ENCODE results near the gene TMEM125.

TMEM125 gene

DNA sequence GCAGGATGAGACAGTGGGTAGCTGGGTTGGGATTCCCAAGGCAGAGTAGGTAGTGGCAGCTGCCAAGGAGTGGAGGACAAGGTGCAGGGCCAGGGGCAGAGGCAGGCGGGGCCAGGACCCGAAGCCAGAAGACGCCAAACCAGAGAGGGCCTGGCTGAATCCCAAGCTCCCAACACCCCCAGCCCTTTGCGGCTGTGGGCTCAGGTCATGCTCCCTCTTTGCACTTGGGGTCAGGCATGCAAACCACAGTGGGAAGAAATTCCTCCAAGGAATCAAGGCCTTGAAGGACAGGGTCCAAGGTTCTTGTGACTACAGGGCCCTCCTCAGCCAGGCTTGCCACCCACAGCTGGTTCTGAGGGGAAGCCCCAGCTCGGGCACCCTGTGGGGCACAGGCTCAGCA is 9.4 kb downstream of the TMEM125 start:
- no peak overlapping the region for H3K4me3 ChIP-seq (ENCODE audit: low read depth, low read length)
- no peak for DNase-seq (ENCODE audit: low read depth)
- TF ChIP-seq, protein P1, sequence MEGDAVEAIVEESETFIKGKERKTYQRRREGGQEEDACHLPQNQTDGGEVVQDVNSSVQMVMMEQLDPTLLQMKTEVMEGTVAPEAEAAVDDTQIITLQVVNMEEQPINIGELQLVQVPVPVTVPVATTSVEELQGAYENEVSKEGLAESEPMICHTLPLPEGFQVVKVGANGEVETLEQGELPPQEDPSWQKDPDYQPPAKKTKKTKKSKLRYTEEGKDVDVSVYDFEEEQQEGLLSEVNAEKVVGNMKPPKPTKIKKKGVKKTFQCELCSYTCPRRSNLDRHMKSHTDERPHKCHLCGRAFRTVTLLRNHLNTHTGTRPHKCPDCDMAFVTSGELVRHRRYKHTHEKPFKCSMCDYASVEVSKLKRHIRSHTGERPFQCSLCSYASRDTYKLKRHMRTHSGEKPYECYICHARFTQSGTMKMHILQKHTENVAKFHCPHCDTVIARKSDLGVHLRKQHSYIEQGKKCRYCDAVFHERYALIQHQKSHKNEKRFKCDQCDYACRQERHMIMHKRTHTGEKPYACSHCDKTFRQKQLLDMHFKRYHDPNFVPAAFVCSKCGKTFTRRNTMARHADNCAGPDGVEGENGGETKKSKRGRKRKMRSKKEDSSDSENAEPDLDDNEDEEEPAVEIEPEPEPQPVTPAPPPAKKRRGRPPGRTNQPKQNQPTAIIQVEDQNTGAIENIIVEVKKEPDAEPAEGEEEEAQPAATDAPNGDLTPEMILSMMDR (conservative IDR thresholded peaks at IDR 0.05; ENCODE audit: low read depth, low read length) = no peak

DNA sequence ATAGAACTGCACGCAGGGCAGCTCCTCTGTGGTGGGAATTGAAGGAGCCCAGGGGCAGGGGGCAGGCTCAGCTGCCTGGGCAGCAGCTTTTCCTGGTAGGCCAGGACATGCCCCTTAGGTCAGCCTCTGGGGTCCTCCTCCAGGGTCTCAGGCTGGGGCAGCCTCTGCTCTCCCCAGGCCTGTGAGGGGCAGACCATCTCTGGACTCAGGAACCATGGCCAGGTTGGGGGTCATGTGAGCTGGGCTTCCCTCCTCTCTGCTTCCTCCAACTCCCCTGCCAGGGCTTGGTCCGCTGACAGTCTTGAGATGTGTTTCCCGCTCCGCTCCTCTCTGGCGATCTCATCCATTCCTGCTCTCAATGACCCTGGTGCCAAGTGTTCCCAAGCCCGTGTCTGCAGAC is 9.9 kb downstream of the TMEM125 start:
- H3K4me3 ChIP-seq (ENCODE audit: low read depth, low read length) = no peak overlapping the region
- DNase-seq (ENCODE audit: low read depth) = no peak
- TF ChIP-seq, protein P1 (conservative IDR thresholded peaks at IDR 0.05; ENCODE audit: low read depth, low read length) = no peak

DNA sequence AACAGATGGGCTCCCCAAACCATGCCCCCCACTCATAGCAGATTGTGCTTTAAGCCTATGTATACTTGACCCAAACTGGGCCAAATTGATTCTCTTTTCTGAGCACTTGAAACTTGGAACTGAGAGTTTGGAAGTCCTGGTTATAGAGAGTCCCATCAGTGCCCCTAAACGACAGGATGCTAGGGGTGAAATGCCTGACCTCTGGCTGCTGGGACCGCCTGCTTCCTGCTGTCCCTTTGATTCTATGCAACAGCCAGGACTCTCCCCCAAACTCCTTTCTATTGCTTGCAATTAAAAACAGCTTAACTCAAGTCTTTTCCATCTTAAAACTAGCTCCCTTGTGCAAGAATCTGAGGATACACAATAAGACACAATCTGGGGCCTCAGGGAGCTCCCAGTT is 10.9 kb downstream of the TMEM125 start:
- DNase-seq (ENCODE audit: low read depth) = no peak
- H3K4me3 ChIP-seq (ENCODE audit: low read depth, low read length) = no peak overlapping the region
- TF ChIP-seq, protein P1 (conservative IDR thresholded peaks at IDR 0.05; ENCODE audit: low read depth, low read length) = no peak

DNA sequence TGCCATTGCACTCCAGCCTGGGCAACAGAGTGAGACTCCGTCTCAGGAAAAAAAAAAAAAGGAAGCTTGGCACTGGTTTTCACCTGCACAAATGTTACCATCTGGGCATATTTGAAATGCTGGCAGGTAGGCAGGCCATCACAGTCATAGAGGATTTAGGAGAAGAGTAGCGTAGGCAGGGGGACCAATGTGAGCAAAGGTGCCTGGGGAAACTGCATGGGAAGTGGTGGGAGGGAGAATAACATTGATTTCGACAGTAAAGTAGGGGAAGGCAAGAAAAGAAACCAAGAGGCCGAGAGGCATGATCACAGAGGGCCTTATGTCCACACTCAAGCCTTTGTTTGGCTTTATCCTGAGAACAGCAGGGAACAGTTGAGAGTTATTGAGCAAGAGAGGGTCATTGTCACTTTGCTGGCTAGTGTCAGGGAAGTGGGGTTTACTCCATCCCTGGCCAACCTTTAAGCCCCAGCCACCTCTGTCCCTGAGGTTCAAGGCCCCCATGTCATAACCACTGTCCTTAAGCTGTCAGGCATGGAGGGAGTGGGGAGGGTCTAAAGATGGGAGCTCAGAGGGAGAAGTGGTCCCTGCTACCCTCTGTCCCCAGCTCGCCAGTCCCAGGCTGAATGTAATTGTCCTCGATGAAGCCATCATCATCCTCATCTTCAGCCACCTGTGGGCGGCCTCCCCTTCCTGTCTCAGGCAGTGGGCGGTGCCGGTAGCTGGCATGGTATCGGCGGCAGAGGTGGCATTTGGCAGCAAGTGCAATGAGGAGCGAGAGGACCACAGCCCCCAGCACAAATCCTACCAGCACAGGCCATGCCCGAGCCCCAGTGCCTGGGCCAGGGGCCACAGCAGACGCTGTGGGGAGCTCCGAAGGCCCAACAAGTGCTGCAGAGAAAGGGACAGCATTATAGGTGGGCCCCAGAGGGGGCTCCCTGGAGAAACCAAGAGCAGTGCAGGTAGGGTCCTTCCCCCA is 12.7 kb downstream of the TMEM125 start:
- H3K4me3 ChIP-seq (ENCODE audit: low read depth, low read length) = no peak overlapping the region
- TF ChIP-seq, protein P1 (conservative IDR thresholded peaks at IDR 0.05; ENCODE audit: low read depth, low read length) = no peak
- no peak for DNase-seq (ENCODE audit: low read depth)

DNA sequence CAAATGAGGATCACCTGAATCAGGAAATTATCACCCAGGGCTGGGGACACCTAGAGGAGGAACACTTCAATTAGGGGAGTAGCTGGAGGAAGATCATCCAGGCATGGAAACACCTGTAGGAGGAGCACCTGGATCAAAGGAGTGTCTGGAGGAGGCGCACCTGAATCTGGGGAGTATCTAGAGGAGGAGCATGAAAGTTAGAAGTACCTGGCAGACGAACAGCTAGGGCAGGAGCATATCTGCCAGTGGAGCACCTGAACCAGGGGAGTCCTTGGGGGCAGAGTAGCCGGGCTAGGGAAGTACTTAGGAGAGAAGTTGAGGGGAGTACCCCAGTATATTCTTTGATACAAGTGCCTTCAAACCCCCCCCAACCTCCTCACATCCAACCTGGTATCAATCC is 14.3 kb downstream of the TMEM125 start:
- no peak for DNase-seq (ENCODE audit: low read depth)
- TF ChIP-seq, protein P1 (conservative IDR thresholded peaks at IDR 0.05; ENCODE audit: low read depth, low read length) = no peak
- H3K4me3 ChIP-seq (ENCODE audit: low read depth, low read length) = no peak overlapping the region

DNA sequence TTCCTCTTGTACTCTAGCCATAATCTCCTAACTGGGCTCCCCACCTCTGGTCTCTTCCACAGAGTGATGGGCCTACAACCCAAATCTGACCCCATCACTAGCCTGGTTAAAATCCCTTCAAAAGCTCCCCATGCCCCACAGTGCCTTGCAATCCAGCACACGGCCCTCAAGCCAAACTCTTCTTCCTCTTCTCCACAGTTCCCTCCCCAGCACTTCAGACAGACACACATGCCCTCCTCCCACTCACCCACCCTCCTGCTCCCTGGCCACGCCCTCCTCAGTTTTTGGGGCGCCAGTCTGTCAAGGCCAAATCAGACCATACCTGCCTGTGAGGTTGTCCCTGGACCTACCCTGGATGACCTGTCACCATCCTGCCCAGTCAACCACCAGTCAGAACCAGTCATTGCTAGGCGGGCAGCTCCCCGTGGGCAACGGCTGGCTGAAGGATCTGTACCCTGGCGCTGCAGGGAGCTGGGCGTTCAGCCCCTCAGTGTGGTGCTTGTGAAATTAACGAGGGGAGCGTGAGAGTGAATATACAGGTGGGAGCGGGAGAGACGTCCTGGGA is 14.8 kb downstream of the TMEM125 start:
- no peak for DNase-seq (ENCODE audit: low read depth)
- no peak overlapping the region for H3K4me3 ChIP-seq (ENCODE audit: low read depth, low read length)
- TF ChIP-seq, protein P1 (conservative IDR thresholded peaks at IDR 0.05; ENCODE audit: low read depth, low read length) = no peak

Data from choroid plexus epithelial cell (primary cell).